GM12878 (cell line): ENCODE data around the gene SCUBE3. TPM values are rescaled to one million over a fixed set of nuclear protein-coding genes. Genes with fewer than 3 reads are reported as not detected.

Source experiments
- ATAC-seq: fragments of 200-7000 bp; cut with Tn5 transposase; 3 replicates; pipeline ENCODE4 v1.9.1; 2020; ENCODE audit warnings: mild to moderate bottlenecking, moderate library complexity
- BruUV-seq: library from RNA; stranded (reverse); fragments of 400-500 nt; replicated peaks from 2 replicates; lab custom pipeline; 2021; lab: Mats Ljungman, UMichigan
- CTCF ChIA-PET: fragments of 300-600 bp; sonication (Branson Sonifier 250); formaldehyde crosslinking; extraction: SDS; loops from one replicate; lab custom pipeline; 2021; ENCODE audit warnings: inconsistent platforms; lab: Yijun Ruan, JAX
- POLR2A ChIA-PET: fragments of 350-600 bp; formaldehyde crosslinking; extraction: SDS; loops from one replicate; lab custom pipeline; 2021; ENCODE audit warnings: inconsistent platforms; lab: Charles Lee
- RAD21 ChIA-PET: fragments of 300-600 bp; sonication (Branson Sonifier 250); formaldehyde crosslinking; loops from one replicate; lab custom pipeline; 2023; ENCODE audit warnings: antibody characterized with exemption; ENCODE audit not compliant: unreplicated experiment; lab: Charles Lee
- SMC1A ChIA-PET: fragments of 300-600 bp; sonication (Branson Sonifier 250); formaldehyde crosslinking; loops from one replicate; lab custom pipeline; 2023; ENCODE audit not compliant: unreplicated experiment, uncharacterized antibody; lab: Charles Lee
- DNase-seq: peaks from one replicate; pipeline ENCODE4 v3.0.0-alpha.2; 2011; ENCODE audit warnings: low read depth, low spot score
- FAIRE-seq: peaks from 3 replicates; lab custom pipeline; 2011; peaks lifted over from hg19 to GRCh38; lab: Jason Lieb, UNC
- H2AFZ ChIP-seq: 2 replicates; pipeline ENCODE4 v1.6.0; 2011; ENCODE audit warnings: low read depth, low read length, control low read depth; ENCODE audit not compliant: control insufficient read depth
- H3K27ac ChIP-seq: 2 replicates; pipeline ENCODE4 v1.5.1; 2011; ENCODE audit warnings: control low read depth; ENCODE audit not compliant: control insufficient read depth, insufficient read depth
- H3K27me3 ChIP-seq, 2 experiments: replicated peaks in 1 of 2; 2 replicates each; pipeline versions ENCODE4 v1.6.0 to v1.6.1; 2011; ENCODE audit warnings: low read length in 1 of 2; ENCODE audit not compliant: control insufficient read depth in 2 of 2, insufficient read depth in 2 of 2
- H3K36me3 ChIP-seq, 2 experiments: 2 replicates each; pipeline ENCODE4 v1.5.1; 2011; ENCODE audit warnings: low read length in 1 of 2; ENCODE audit not compliant: control insufficient read depth in 2 of 2, insufficient read depth in 2 of 2
- H3K4me1 ChIP-seq: 2 replicates; pipeline ENCODE4 v1.6.1; 2011; ENCODE audit warnings: mild to moderate bottlenecking, low read length, moderate library complexity, mixed read lengths; ENCODE audit not compliant: control insufficient read depth, insufficient read depth
- H3K4me2 ChIP-seq: 2 replicates; pipeline ENCODE4 v1.6.0; 2011; ENCODE audit warnings: control low read depth; ENCODE audit not compliant: control insufficient read depth, insufficient read depth
- H3K4me3 ChIP-seq: fragments of 200-600 bp; sonication (generic); 2 replicates; pipeline ENCODE4 v1.5.1; 2016
- H3K79me2 ChIP-seq: 2 replicates; pipeline ENCODE4 v1.6.0; 2011; ENCODE audit warnings: low read length; ENCODE audit not compliant: control insufficient read depth, insufficient read depth
- H3K9ac ChIP-seq: 2 replicates; pipeline ENCODE4 v1.8.0; 2011; ENCODE audit warnings: low read length, control low read depth, mixed read lengths; ENCODE audit not compliant: control insufficient read depth, insufficient read depth
- H3K9me3 ChIP-seq: replicated peaks from 3 replicates; pipeline ENCODE4 v1.5.1; 2011; ENCODE audit warnings: mild to moderate bottlenecking, low read length; ENCODE audit not compliant: control insufficient read depth, insufficient read depth
- H4K20me1 ChIP-seq: 2 replicates; pipeline ENCODE4 v1.6.0; 2011; ENCODE audit not compliant: control insufficient read depth, insufficient read depth
- E2F8 ChIP-seq: fragments of 450-650 bp; IDR thresholded peaks from 2 replicates; pipeline ENCODE4 v1.6.1; 2018; ENCODE audit warnings: mild to moderate bottlenecking, low read depth, moderate library complexity; ENCODE audit not compliant: partially characterized antibody
- MXI1 ChIP-seq: fragments of 150-350 bp; IDR thresholded peaks from 2 replicates; pipeline ENCODE4 v1.6.1; 2011; ENCODE audit warnings: low read depth, mild to moderate bottlenecking, inconsistent platforms, low read length, improper control_type of control experiment
- NRF1 ChIP-seq: conservative IDR thresholded peaks from 2 replicates; pipeline ENCODE4 v1.6.1; 2011; ENCODE audit warnings: mild to moderate bottlenecking, low read depth, low read length, improper control_type of control experiment
- RCOR1 ChIP-seq: conservative IDR thresholded peaks from 2 replicates; pipeline ENCODE4 v1.6.1; 2012; ENCODE audit warnings: low read depth, low read length, improper control_type of control experiment
- SIN3A ChIP-seq: IDR thresholded peaks from 2 replicates; pipeline ENCODE4 v1.6.1; 2012; ENCODE audit warnings: low read depth, low read length, improper control_type of control experiment
- SIX5 ChIP-seq: IDR thresholded peaks from 2 replicates; pipeline ENCODE4 v1.6.1; 2011; ENCODE audit warnings: mild to moderate bottlenecking, low read depth, low read length, moderate library complexity; ENCODE audit not compliant: severe bottlenecking
- STAT1 ChIP-seq: fragments of 450-650 bp; conservative IDR thresholded peaks from 2 replicates; pipeline ENCODE4 v1.6.1; 2014; ENCODE audit warnings: antibody characterized with exemption, mild to moderate bottlenecking
- TCF3 ChIP-seq: IDR thresholded peaks from 2 replicates; pipeline ENCODE4 v1.6.1; 2012; ENCODE audit warnings: low read depth, mild to moderate bottlenecking, low read length, borderline replicate concordance; ENCODE audit not compliant: insufficient read depth
- USF1 ChIP-seq: IDR thresholded peaks from 2 replicates; pipeline ENCODE4 v1.6.1; 2011; ENCODE audit warnings: borderline replicate concordance, low read depth, mild to moderate bottlenecking, moderate library complexity, mixed read lengths, low read length; ENCODE audit not compliant: insufficient read depth; ENCODE audit errors: extremely low read length
- USF2 ChIP-seq: IDR thresholded peaks from 2 replicates; pipeline ENCODE4 v1.6.1; 2011; ENCODE audit warnings: low read depth, low read length, improper control_type of control experiment, borderline replicate concordance
- YY1 ChIP-seq: IDR thresholded peaks from 2 replicates; pipeline ENCODE4 v1.6.1; 2011; ENCODE audit warnings: low read depth, mild to moderate bottlenecking, low read length
- ZSCAN29 ChIP-seq: fragments of 450-650 bp; IDR thresholded peaks from 2 replicates; pipeline ENCODE4 v1.6.1; 2017; ENCODE audit warnings: mild to moderate bottlenecking, moderate library complexity
- WGBS: methylation state at CpG from one replicate; pipeline ENCODE4 v1.1.6; 2016; ENCODE audit warnings: low lambda C conversion rate; ENCODE audit not compliant: insufficient replicate concordance, insufficient coverage; ENCODE audit errors: missing lambda C conversion rate; 5-methylcytosine and 5-hydroxymethylcytosine counted together
- in situ Hi-C: fragments of 300-500 bp; cut with MboI; formaldehyde crosslinking; loops from 9 replicates; pipeline ENCODE4 v1.14.3; 2018; ENCODE audit warnings: mixed read lengths
- intact Hi-C: fragments of 100-400 bp; cut with micrococcal nuclease; formaldehyde crosslinking; loops from one replicate; pipeline ENCODE4 v1.14.2; 2022; ENCODE audit not compliant: unreplicated experiment
- polyA plus RNA-seq, 11 experiments: library from polyadenylated mRNA; depleted of rRNA in 4 of 11; unstranded in 6 of 11; stranded (reverse) in 5 of 11; fragments of >200 nt; fragmentation: Nextera tagmentation in 4 of 11; fragmentation: Illumina TruSeq in 1 of 11; extraction: Ambion mirVana in 4 of 11; extraction: Trizol in 1 of 11; gene quantifications; 1 replicate in 1 of 11; 2 replicates in 10 of 11; pipeline versions ENCODE4 v1.2.1 to v1.2.3, GENCODE V29; 2011 to 2016; ENCODE audit warnings: inconsistent platforms in 2 of 11, missing spikeins in 2 of 11, low read depth in 1 of 11
- total RNA-seq, 4 experiments: library from RNA; depleted of rRNA in 3 of 4; stranded (reverse); fragments of >200 nt in 3 of 4; fragmentation: Illumina TruSeq in 1 of 4; extraction: Trizol in 1 of 4; gene quantifications; 2 replicates each; pipeline versions ENCODE4 v1.2.1 to v1.2.3, GENCODE V29; 2013 to 2021

SCUBE3 gene
- total and polyA plus RNA-seq, 10 of the 15 experiments (the other 5 are each of a cell fraction or from before 2014, with no cell fraction given), result under 0.01 to 0.20 (median 0.07) TPM; not detected in 4

GRCh38 chr6:35234901-35235300 is 21.1 kb downstream of the SCUBE3 start:
- no peaks in the 10 kb centered on the region for H3K27me3 ChIP-seq
- intact Hi-C loops, result no loop called here
- no peak overlapping the region for H3K4me2 ChIP-seq
- POLR2A ChIA-PET, result no interaction called here
- WGBS, result 87% methylated on average over 4 of the region's 4 CpGs
- no peak overlapping the region for H3K27ac ChIP-seq
- TF ChIP-seq YY1 (no peak), NRF1 (no peak), USF1 (no peak)
- TF ChIP-seq, all 136 proteins: peak for 0
- Histone ChIP-seq H2AFZ (no peak overlapping the region), H3K4me3 (no peak overlapping the region), H3K4me1 (no peaks in the 10 kb centered on the region), H3K9me3 (no peaks in the 10 kb centered on the region; the same call in 1 of the 3 replicates), H3K9ac (no peak overlapping the region), H3K36me3 (no peaks in the 10 kb centered on the region), H4K20me1 (no peaks in the 10 kb centered on the region; the same call in 1 of the 2 replicates), H3K79me2 (no peaks in the 10 kb centered on the region)
- FAIRE-seq, result no peak
- in situ Hi-C loops, result no loop called here
- DNase-seq, result no peak
- ChIA-PET CTCF (no interaction called here), RAD21 (no interaction called here), SMC1A (interaction anchor here (0.6 to 1.4 kb wide), 2 partner anchors 37 to 80 kb away, joined by 3 read pairs; no protein-coding TSS in a partner anchor)
- no peak for ATAC-seq
- BruUV-seq, result no TSS peak

GRCh38 chr6:35236223-35236622 is 22.5 kb downstream of the SCUBE3 start:
- WGBS, result 99% methylated on average over 5 of the region's 5 CpGs
- Histone ChIP-seq H3K36me3 (no peaks in the 10 kb centered on the region), H3K9ac (no peak overlapping the region), H3K4me3 (no peak overlapping the region), H4K20me1 (peaks cover 4% of the 10 kb centered on the region), H3K4me1 (no peaks in the 10 kb centered on the region), H2AFZ (no peak overlapping the region), H3K4me2 (no peak overlapping the region), H3K9me3 (no peaks in the 10 kb centered on the region; the same call in 1 of the 3 replicates), H3K79me2 (no peaks in the 10 kb centered on the region), H3K27ac (no peak overlapping the region), H3K27me3 (no peaks in the 10 kb centered on the region)
- ChIA-PET CTCF (no interaction called here), POLR2A (no interaction called here), RAD21 (interaction anchor here (1.0 to 1.5 kb wide), 2 partner anchors 13 to 31 kb away, joined by 3 to 4 read pairs; no protein-coding TSS in a partner anchor), SMC1A (no interaction called here)
- ATAC-seq (no peak), FAIRE-seq (no peak), DNase-seq (no peak)
- in situ Hi-C loops, result no loop called here
- intact Hi-C loops, result no loop called here
- BruUV-seq, result no TSS peak
- TF ChIP-seq MXI1, result no peak
- TF ChIP-seq ZSCAN29, result no peak
- no peak for TF ChIP-seq RCOR1
- no peak for TF ChIP-seq E2F8
- TF ChIP-seq SIN3A, result no peak
- no peak for TF ChIP-seq TCF3
- TF ChIP-seq USF2, result no peak
- no peak for TF ChIP-seq SIX5
- TF ChIP-seq STAT1, result no peak
